ENCODE data around the gene EFTUD2. TPM values are rescaled to one million over a fixed set of nuclear protein-coding genes. Genes with fewer than 3 reads are reported as not detected.
A peak's percentile ranks its signal among the peaks of the same experiment; 100 is the strongest.

Gene EFTUD2
- polyA plus RNA-seq, 3 donors: 82.9 to 144 (median 104) TPM

DNA sequence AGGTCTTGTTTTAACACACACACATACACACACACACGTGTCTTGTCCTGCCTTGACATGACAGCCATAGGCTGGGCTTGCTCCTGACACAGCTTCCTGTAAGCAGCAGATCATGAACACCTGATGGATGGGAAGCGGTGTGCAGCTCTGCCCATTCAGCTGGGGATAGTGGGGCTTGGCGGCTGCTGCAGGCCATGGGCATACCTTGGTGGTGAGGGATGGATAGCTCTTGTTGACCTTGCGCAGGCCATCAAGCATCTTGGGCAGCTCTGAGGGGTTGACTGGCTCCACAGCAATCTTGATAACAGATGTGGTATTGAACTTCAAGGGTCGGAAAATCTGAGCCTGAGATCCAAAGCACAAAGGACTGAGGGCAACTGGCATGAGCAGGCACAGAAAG, 39.5 kb downstream of the EFTUD2 start:
- intact Hi-C loops (cut with micrococcal nuclease): no loop called here
- no peaks in the 10 kb centered on the region for H3K9me3 Mint-ChIP-seq
- DNase-seq: no peak
- peak overlapping the region in 1 of 7 donors; percentile 78 for H3K27ac Mint-ChIP-seq
- no peak overlapping the region for H3K4me3 Mint-ChIP-seq
- H3K4me1 ChIP-seq (ENCODE audit: control insufficient read depth in 1 of 2, insufficient read depth in 2 of 2, low read length in 2 of 2): no peaks in the 10 kb centered on the region
- H3K79me2 ChIP-seq (ENCODE audit: insufficient read depth, low read length): no peaks in the 10 kb centered on the region
- no peak overlapping the region for H3K4me2 ChIP-seq (replicated peaks; ENCODE audit: extremely low read depth, low read length, poor library complexity, severe bottlenecking)
- 98% methylated on average over 4 of the region's 5 CpGs for WGBS (ENCODE audit: insufficient coverage)
- H3K9me3 ChIP-seq (replicated peaks in 1 of 2; ENCODE audit: control insufficient read depth in 1 of 2, insufficient read depth in 1 of 2, low read length in 2 of 2): no peaks in the 10 kb centered on the region
- no peak overlapping the region for H2AFZ ChIP-seq (ENCODE audit: insufficient read depth, low read depth, low read length, poor library complexity, severe bottlenecking)
- TF ChIP-seq CTCF (IDR thresholded peaks at IDR 0.05): no peak
- peaks cover 93 to 100% of the 10 kb centered on the region in 2 donors for H3K36me3 Mint-ChIP-seq
- H3K27ac ChIP-seq (ENCODE audit: low read depth in 1 of 2, low read length in 2 of 2): no peak overlapping the region
- H3K9ac ChIP-seq (ENCODE audit: insufficient read depth, low read length, poor library complexity, severe bottlenecking): no peak overlapping the region
- H3K27me3 ChIP-seq (ENCODE audit: control insufficient read depth in 2 of 2, insufficient read depth in 2 of 2, low read length in 2 of 2): no peaks in the 10 kb centered on the region
- no peak overlapping the region for H3K4me3 ChIP-seq (replicated peaks in 1 of 3; ENCODE audit: low read depth in 2 of 3, low read length in 3 of 3)
- H3K4me1 Mint-ChIP-seq: no peaks in the 10 kb centered on the region
- H4K20me1 ChIP-seq (ENCODE audit: insufficient read depth, low read length): peaks cover 2% of the 10 kb centered on the region
- H3K27me3 Mint-ChIP-seq (ENCODE audit: low read depth in 3 of 3): peaks cover 0 to 2% (median 0%) of the 10 kb centered on the region in 3 donors
- peaks cover 95 to 100% of the 10 kb centered on the region in 2 donors for H3K36me3 ChIP-seq (replicated peaks in 1 of 2; ENCODE audit: control insufficient read depth in 1 of 2, insufficient read depth in 2 of 2, low read length in 2 of 2)

- Histone ChIP-seq H3K27ac (ENCODE audit: low read depth in 1 of 2, low read length in 2 of 2) (no peak overlapping the region), H3K36me3 (replicated peaks in 1 of 2; ENCODE audit: control insufficient read depth in 1 of 2, insufficient read depth in 2 of 2, low read length in 2 of 2) (peaks cover 91 to 100% of the 10 kb centered on the region in 2 donors), H3K27me3 (ENCODE audit: control insufficient read depth in 2 of 2, insufficient read depth in 2 of 2, low read length in 2 of 2) (no peaks in the 10 kb centered on the region), H4K20me1 (ENCODE audit: insufficient read depth, low read length) (no peaks in the 10 kb centered on the region), H3K4me3 (replicated peaks in 1 of 3; ENCODE audit: low read depth in 2 of 3, low read length in 3 of 3) (no peak overlapping the region), H3K4me1 (ENCODE audit: control insufficient read depth in 1 of 2, insufficient read depth in 2 of 2, low read length in 2 of 2) (no peaks in the 10 kb centered on the region), H3K9ac (ENCODE audit: insufficient read depth, low read length, poor library complexity, severe bottlenecking) (no peak overlapping the region), H3K4me2 (replicated peaks; ENCODE audit: extremely low read depth, low read length, poor library complexity, severe bottlenecking) (no peak overlapping the region), H3K9me3 (replicated peaks in 1 of 2; ENCODE audit: control insufficient read depth in 1 of 2, insufficient read depth in 1 of 2, low read length in 2 of 2) (no peaks in the 10 kb centered on the region), H2AFZ (ENCODE audit: insufficient read depth, low read depth, low read length, poor library complexity, severe bottlenecking) (no peak overlapping the region), H3K79me2 (ENCODE audit: insufficient read depth, low read length) (no peaks in the 10 kb centered on the region)
- no peak for DNase-seq
- H3K27ac Mint-ChIP-seq: no peak overlapping the region
- intact Hi-C loops (cut with micrococcal nuclease): no loop called here
- no peaks in the 10 kb centered on the region for H3K9me3 Mint-ChIP-seq
- no peak overlapping the region for H3K4me3 Mint-ChIP-seq
- H3K27me3 Mint-ChIP-seq (ENCODE audit: low read depth in 3 of 3): peaks cover 0 to 4% (median 0%) of the 10 kb centered on the region in 3 donors
- no peaks in the 10 kb centered on the region for H3K4me1 Mint-ChIP-seq
- H3K36me3 Mint-ChIP-seq: peaks cover 91 to 100% of the 10 kb centered on the region in 2 donors
- TF ChIP-seq CTCF (IDR thresholded peaks at IDR 0.05): no peak
- 100% methylated on average over 3 of the region's 5 CpGs for WGBS (ENCODE audit: insufficient coverage)
Observed at GRCh38 chr17:44854192-44854591, 45.1 kb downstream of the EFTUD2 start.

All from CD14-positive monocyte (primary cell).